ENCODE results near the gene AOAH.
A peak's percentile ranks its signal among the peaks of the same experiment; 100 is the strongest.

AOAH gene

GRCh38 chr7:36661135-36661840 lies 63.0 kb downstream of the AOAH start:
- Mint-ChIP-seq H3K4me1 (peaks cover 14% of the 10 kb centered on the region), H3K27ac (peak overlapping the region in 2 of 3 experiments; percentile 12 to 24), H3K36me3 (ENCODE audit: low read depth) (no peaks in the 10 kb centered on the region), H3K4me3 (no peak overlapping the region), H3K27me3 (ENCODE audit: low read depth) (no peaks in the 10 kb centered on the region), H3K9me3 (peaks cover 10% of the 10 kb centered on the region)
- no peak for TF ChIP-seq CTCF (IDR thresholded peaks at IDR 0.05; ENCODE audit: unreplicated experiment in 3 of 3)

- Mint-ChIP-seq H3K27ac (peak overlapping the region in 2 of 3 experiments; percentile 58 to 82), H3K4me1 (peaks cover 14% of the 10 kb centered on the region), H3K27me3 (ENCODE audit: low read depth) (no peaks in the 10 kb centered on the region), H3K9me3 (peaks cover 2% of the 10 kb centered on the region), H3K36me3 (ENCODE audit: low read depth) (no peaks in the 10 kb centered on the region), H3K4me3 (no peak overlapping the region)
- TF ChIP-seq CTCF (IDR thresholded peaks at IDR 0.05; ENCODE audit: unreplicated experiment in 3 of 3): no peak
Observed at GRCh38 chr7:36659638-36660341, 64.5 kb downstream of the AOAH start.

GRCh38 chr7:36659172-36659516 lies 65.2 kb downstream of the AOAH start:
- H3K4me3 Mint-ChIP-seq: no peak overlapping the region
- peaks cover 20% of the 10 kb centered on the region for H3K4me1 Mint-ChIP-seq
- H3K36me3 Mint-ChIP-seq (ENCODE audit: low read depth): no peaks in the 10 kb centered on the region
- no peak for TF ChIP-seq CTCF (IDR thresholded peaks at IDR 0.05; ENCODE audit: unreplicated experiment in 3 of 3)
- peak overlapping the region; percentile 58 to 82 (median 78) for H3K27ac Mint-ChIP-seq
- H3K27me3 Mint-ChIP-seq (ENCODE audit: low read depth): peaks cover 3% of the 10 kb centered on the region
- no peaks in the 10 kb centered on the region for H3K9me3 Mint-ChIP-seq

GRCh38 chr7:36658335-36659171 lies 65.7 kb downstream of the AOAH start:
- Mint-ChIP-seq H3K4me3 (no peak overlapping the region), H3K4me1 (peaks cover 26% of the 10 kb centered on the region), H3K9me3 (no peaks in the 10 kb centered on the region), H3K36me3 (ENCODE audit: low read depth) (no peaks in the 10 kb centered on the region), H3K27me3 (ENCODE audit: low read depth) (peaks cover 3% of the 10 kb centered on the region), H3K27ac (peak overlapping the region; percentile 58 to 82 (median 78))
- TF ChIP-seq CTCF (IDR thresholded peaks at IDR 0.05; ENCODE audit: unreplicated experiment in 3 of 3): no peak

- Mint-ChIP-seq H3K9me3 (no peaks in the 10 kb centered on the region), H3K4me3 (no peak overlapping the region), H3K4me1 (peaks cover 29% of the 10 kb centered on the region), H3K27ac (peak overlapping the region in 1 of 3 experiments; percentile 50), H3K27me3 (ENCODE audit: low read depth) (peaks cover 3% of the 10 kb centered on the region), H3K36me3 (ENCODE audit: low read depth) (no peaks in the 10 kb centered on the region)
- TF ChIP-seq CTCF (IDR thresholded peaks at IDR 0.05; ENCODE audit: unreplicated experiment in 3 of 3): no peak
Observed at GRCh38 chr7:36657036-36657660, 67.1 kb downstream of the AOAH start.

All from nephron (organoid).